Ishikawa (cell line): ENCODE measurements around the gene GNRH2.

Experiments used
- CEBPB ChIP-seq: IDR thresholded peaks from 2 replicates; pipeline ENCODE4 v1.6.1; 2012
- TAF1 ChIP-seq: IDR thresholded peaks from 2 replicates; pipeline ENCODE4 v1.6.1; 2012; ENCODE audit warnings: low read depth, mild to moderate bottlenecking
- TCF12 ChIP-seq: IDR thresholded peaks from 2 replicates; pipeline ENCODE4 v1.6.1; 2012; ENCODE audit warnings: low read depth
- TEAD4 ChIP-seq: IDR thresholded peaks from 2 replicates; pipeline ENCODE4 v1.6.1; 2012
- TF ChIP-seq, protein P1 (sequence below): IDR thresholded peaks from 2 replicates; pipeline ENCODE4 v1.6.1; 2012; ENCODE audit warnings: low read depth, mild to moderate bottlenecking
- TF ChIP-seq, protein P2 (sequence below): IDR thresholded peaks from 2 replicates; pipeline ENCODE4 v1.6.1; 2012

DNA sequence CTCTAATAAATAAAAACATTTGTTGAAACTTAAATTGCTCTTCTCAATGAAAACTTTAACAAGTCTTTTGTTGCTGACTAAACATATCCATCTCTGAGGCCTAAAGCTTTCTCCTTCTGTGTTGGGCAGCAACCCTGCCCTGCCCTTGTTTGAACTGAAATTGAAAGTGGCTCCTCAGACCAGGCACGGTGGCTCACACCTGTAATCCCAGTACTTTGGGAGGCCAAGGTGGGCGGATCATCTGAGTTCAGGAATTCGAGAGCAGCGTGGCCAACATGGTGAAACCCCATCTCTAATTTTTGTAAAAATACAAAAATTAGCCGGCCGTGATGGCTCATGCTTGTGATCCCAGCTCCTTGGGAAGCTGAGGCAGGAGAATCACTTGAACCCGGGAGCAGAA, 29.2 kb upstream of the GNRH2 start:
- TF ChIP-seq, protein P1, sequence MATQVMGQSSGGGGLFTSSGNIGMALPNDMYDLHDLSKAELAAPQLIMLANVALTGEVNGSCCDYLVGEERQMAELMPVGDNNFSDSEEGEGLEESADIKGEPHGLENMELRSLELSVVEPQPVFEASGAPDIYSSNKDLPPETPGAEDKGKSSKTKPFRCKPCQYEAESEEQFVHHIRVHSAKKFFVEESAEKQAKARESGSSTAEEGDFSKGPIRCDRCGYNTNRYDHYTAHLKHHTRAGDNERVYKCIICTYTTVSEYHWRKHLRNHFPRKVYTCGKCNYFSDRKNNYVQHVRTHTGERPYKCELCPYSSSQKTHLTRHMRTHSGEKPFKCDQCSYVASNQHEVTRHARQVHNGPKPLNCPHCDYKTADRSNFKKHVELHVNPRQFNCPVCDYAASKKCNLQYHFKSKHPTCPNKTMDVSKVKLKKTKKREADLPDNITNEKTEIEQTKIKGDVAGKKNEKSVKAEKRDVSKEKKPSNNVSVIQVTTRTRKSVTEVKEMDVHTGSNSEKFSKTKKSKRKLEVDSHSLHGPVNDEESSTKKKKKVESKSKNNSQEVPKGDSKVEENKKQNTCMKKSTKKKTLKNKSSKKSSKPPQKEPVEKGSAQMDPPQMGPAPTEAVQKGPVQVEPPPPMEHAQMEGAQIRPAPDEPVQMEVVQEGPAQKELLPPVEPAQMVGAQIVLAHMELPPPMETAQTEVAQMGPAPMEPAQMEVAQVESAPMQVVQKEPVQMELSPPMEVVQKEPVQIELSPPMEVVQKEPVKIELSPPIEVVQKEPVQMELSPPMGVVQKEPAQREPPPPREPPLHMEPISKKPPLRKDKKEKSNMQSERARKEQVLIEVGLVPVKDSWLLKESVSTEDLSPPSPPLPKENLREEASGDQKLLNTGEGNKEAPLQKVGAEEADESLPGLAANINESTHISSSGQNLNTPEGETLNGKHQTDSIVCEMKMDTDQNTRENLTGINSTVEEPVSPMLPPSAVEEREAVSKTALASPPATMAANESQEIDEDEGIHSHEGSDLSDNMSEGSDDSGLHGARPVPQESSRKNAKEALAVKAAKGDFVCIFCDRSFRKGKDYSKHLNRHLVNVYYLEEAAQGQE, result no peak
- no peak for TF ChIP-seq TAF1
- TF ChIP-seq, protein P2, sequence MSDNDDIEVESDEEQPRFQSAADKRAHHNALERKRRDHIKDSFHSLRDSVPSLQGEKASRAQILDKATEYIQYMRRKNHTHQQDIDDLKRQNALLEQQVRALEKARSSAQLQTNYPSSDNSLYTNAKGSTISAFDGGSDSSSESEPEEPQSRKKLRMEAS, result no peak
- no peak for TF ChIP-seq CEBPB
- TF ChIP-seq TCF12, result no peak
- no peak for TF ChIP-seq TEAD4
